T1000 (cell line): Measurements from ENCODE around the gene RNF138.
A peak's percentile ranks its signal among the peaks of the same experiment; 100 is the strongest.
"Not testable (repeated sequence)": the region's sequence is repeated elsewhere in the genome, so short reads cannot be mapped to it uniquely, and the experiment has no call there.

Experiments used
- DNase-seq: peaks from one replicate; lab custom pipeline; 2025; ENCODE audit warnings: mixed read lengths; lab: John Stamatoyannopoulos, UW

RNF138 gene

DNA sequence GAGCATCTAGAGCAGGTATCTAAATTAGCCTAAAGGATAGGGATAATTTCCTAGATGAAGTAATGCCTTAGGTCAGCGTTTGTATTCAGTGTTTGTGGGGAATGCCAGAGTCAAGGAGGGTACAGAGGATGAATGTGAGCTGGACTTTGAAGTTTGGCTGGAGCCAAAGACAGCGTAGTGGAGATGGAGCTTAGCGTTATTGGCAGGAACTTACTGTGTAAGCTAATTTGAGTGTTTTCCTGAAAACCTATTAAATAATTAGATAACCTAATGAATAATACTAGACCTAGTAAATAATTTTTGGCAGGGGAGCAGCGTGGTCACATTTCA is 4.2 kb downstream of the RNF138 start:
- DNase-seq: no peak

DNA sequence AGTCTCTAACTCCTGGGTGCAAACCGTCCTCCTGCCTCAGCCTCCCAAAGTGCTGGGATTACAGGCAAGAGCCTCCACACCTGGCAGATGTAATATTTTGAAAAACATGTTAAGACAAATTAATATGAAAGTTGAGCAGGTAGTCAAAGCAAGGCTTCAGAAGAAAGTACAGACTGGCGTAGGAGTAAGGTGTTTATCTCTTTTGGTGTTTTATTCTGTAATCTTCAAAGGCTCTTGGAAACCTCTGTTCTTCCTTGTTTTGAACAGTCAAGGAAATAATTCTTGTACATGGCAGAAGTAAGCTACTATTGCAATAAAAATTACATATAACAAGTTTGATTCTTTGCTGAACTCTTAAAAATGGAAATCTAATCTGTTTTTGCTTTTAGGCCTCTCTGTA is 5.3 kb downstream of the RNF138 start:
- no peak for DNase-seq

DNA sequence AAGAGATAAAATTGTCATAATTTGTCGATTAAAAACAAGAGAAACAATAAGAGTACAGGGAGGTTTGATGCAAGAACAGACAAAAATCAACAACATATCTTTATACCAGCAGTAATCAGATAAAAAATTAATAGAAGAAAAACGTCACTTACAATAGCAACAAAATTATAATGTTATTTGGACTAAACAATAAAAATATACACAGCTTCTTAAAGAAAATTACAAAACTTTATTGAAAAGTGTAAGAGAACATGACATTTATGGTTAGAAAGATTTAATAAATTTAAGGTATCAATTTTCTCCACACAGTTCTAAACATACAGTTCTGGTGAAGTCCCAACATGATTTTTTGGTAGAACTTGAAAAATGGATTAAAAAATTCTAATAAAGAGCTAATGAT is 12.8 kb downstream of the RNF138 start:
- no peak for DNase-seq

DNA sequence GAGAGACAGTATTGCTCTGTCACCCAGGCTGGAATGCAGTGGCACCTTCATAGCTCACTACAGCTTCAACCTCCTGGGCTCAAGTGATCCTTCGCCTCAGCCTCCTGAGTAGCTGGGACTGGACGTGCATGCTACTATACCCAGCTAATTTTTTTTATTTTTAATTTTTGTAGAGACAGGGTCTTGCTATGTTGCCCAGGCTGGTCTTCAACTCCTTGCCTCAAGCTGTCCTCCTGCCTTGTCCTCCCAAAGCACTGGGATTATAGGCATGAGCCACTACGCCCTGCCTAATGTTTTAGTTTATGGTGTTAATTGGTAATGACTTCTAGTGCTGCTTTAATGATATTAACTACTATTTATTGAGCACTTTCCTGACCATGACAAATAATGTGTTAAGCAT is 18.3 kb downstream of the RNF138 start:
- no peak for DNase-seq

DNA sequence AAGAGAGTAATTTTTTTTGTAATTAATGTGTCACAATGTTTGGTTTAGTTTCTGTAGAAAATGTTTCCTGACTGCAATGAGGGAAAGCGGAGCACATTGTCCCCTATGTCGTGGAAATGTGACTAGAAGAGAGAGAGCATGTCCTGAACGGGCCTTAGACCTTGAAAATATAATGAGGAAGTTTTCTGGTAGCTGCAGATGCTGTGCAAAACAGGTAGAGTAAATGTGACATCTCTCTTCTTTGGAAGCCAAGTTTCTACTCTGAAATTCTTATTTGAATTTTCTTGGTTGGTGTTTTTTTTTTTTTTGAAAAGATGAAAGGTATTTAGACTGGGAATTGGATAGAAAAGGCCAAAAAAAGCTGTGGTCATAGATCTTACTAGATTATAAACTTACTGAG is 20.0 kb downstream of the RNF138 start:
- DNase-seq: no peak

DNA sequence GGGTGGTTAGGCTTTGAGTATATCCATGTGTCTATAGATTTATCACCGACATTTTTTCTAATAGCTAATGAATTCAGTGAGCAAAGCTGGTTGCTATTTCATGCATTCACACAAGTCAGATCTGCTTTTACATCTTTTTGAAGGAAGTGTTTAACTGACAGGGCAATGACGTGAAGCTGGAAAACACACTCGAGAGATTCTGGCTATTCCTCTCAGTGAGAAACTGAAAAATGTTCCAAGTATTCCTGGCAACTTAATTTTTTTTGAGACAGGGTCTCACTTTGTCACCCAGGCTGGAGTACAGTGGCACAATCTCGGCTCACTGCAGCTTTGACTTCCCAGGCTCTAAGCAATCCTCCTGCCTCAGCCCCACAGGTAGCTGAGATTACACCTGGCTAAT is 21.2 kb downstream of the RNF138 start:
- DNase-seq: no peak

DNA sequence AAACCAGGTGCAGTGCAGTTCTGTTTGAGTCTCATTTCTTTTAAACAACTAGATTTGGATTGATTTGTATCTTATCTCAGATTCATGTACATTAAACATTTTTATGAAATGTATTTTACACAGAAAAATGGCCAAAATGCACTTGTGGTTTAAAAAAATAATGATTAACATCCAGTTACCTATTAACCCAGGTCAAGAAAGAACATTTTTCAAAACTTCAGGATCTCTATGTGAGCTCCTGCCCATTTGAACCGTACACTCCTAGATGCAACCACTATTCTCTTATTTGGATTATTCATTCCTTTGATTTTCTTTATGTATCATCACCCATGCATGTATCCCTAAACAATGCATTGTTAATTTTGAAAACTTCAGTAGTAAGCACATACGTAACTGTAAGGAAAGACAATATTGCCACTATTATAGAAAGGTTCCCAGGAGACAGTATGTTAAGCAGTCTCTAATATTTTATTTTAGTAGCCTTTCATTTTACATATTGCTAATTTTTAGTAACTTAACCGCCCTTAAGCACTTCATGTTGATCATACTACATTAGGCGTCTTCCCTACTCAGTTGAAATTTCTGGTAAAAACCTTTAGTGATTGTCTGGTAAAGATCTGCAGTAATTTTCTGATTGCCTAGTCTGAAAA is 22.7 kb downstream of the RNF138 start:
- no peak for DNase-seq

DNA sequence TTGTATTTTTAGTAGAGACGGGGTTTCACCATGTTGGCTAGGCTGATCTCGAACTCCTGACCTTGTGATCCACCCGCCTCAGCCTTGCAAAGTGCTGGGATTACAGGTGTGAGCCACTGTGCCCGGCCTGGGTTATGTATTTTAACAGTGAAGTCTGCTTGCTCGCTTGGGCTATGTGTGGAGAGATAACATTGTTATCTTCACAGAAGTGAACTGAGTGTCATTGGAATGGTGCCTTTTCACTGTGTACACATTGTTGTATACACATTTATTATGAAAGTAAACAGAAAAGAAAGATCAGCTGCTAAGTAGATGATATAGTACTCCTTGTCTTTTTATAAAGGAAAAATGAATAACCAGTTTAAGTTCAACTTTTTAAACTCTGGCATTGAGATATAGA is 30.4 kb downstream of the RNF138 start:
- DNase-seq: no peak

DNA sequence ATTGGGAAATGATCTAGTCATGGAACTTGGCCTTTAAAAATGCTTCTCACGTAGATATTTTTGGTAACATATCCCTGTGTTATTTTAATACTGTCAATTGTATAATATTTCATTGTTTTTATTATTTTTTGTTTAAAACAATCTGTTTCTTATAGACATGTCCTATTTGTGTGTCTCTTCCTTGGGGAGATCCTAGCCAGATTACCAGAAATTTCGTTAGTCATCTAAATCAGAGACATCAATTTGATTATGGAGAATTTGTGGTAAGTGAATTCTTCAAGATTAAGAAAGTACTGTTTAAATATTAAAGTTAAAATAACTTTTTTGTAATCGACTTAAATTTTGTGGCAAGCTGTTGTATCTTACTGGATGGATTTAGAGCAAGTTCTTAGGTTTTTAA is 34.9 kb downstream of the RNF138 start:
- no peak for DNase-seq

DNA sequence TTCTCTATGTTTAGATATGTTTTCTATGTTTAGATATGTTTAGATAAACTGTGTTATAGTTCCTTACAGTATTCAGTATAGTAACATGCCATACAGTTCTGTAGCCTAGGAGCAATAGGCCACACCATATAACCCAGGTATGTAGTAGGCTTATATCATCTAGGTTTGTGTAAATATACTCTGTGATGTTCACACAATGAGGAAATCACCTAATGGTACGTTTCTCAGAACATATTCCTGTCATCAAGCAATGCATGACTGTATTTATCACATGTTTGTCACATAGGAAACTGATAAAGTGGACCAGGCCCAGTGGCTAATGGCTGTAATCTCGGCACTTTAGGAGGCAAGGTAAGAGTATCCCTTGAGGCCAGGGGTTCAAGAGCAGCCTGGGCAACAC is 44.0 kb downstream of the RNF138 start:
- no peak for DNase-seq

DNA sequence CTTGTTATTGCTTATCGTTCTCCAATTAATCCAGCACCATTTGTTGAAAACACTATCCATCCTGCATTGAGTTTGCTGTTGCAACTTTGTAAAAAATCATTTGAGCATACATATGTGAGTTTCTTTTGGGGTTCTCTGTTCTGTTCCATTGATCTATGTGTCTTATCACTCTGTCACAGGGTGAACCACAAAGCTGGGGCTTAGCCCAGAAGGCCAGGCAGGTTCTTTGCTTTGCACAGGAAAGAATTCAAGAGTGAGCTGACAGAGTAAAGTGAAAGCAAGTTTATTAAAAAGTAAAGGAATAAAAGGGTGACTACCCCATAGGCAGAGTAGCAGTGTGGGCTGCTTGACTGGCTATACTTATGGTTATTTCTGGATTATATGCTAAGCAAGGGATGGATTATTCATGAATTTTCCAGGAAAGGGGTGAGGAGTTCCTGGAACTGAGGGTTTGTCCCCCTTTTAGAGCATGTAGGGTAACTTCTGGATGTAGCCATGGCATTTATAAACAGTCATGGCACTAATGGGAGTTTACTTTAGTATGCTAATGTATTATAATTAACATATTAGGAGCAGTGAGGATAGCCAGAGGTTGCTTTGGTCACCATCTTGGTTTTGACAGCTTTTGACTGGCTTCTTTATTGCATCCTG is 46.8 kb downstream of the RNF138 start:
- DNase-seq: no peak

DNA sequence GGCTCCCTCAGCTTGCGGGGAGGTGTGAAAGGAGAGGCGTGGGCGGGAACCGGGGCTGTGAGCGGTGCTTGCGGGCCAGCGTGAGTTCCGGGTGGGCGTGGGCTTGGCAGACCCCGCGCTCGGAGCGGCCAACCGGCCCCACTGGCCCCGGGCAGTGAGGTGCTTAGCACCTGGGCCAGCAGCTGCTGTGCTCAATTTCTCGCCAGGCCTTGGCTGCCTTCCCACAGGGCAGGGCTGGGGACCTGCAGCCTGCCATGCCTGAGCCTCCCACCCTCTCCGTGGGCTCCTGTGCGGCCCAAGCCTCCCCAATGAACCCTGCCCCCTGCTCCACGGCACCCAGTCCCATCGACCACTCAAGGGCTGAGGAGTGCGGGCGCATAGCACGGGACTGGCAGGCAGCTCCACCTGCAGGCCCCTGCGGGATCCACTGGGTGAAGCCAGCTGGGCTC is 48.2 kb downstream of the RNF138 start:
- no peak for DNase-seq

DNA sequence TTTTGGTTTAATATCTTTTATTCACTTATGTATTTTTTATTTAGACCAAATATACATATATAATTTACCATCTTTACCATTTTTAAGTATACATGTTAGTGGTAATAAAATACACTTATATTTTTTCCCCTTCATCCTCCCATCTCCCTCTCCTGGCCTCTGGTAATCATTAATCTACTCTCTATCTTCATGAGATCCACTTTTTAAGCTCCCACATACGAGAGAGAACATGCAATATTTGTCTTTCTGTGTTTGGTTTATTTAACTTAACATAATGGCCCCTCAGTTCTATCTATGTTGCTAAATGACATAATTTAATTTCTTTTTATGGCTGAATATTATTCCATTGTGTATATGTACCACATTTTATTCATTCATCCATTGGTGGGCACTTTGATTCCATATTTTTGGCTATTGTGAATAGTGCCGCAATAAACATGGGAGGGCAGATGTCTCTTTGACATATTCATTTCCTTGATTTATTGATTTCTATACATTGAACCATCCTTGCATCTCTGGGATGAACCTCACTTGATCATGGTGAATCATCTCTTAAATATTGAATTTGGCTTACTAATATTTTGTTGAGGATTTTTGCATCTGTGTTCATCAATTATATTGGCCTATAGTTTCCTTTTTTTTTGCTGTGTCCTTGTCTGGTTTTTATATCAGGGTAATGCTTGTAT is 56.7 kb downstream of the RNF138 start:
- no peak for DNase-seq

DNA sequence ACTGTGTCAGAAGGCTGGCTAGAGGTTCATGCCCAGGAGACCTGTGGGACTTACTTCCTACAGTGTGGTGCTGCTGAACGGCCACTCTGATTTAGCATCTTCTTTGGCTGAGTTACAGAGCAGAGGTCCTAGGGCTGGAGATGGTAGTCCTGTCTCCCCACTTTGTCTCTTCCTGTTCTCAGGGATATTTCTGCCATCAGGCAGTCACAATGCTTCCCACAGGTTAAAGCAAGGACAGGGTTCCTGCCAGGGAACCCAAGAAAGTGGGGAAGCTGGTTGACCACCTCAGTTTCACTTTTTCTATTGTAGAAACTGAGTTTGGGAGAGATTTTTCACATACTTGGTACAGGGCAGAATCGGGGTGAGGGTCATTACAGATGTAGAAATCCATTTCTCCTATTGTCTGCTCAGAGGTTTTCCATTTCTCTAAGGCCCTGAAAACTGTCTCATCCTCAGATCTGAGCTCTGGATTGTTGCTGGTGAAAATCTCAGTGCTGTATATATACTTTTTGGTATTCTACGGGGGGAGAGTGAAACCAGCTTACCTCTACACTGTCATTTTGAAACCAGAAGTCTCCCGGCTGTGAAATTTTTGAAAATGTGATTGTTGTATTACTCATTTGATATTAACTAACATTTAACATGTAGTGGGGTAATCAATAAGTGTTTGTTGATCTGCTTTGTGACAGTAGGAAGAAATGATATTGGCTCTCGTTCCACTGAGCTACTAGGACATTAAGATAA is 61.2 kb downstream of the RNF138 start:
- no peak for DNase-seq

DNA sequence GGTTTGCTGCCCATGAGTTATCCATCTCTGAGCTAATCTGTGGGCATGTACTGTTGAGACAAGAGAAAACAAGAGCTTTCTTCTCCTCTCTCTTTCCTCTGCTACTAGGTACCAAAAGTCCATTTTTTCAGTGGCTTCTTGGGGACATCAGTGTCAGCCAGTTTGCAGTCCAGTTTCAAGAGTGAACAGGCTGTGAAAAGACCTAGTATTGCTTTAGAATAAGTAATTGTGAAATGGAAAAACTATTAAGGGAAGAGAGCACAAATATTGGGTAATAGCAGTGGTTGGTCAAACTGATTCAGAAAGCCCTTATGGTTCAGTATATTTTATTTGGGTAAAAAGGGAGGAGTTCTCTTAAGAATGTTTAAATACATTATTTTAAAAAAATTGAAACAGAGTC is 65.2 kb downstream of the RNF138 start:
- no peak for DNase-seq

DNA sequence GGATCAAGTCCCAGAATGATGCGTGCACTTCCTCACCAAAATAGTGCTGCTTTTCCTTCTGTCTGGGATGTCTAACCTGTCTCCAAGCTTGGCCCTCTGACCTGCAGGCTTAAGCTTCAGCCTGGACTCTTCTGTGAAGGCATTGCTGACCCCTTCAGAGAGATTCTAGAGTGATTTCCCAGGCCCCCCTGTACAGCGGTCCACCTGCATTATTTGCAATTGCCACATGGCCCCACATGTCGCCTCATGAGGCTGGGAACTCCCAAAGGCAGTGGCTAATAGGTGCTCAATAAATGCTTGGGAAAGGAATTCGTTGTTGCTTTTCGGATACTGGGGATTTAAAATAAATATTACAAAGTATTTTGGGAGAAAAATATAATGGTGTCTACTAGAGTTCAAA is 65.9 kb downstream of the RNF138 start:
- no peak for DNase-seq

DNA sequence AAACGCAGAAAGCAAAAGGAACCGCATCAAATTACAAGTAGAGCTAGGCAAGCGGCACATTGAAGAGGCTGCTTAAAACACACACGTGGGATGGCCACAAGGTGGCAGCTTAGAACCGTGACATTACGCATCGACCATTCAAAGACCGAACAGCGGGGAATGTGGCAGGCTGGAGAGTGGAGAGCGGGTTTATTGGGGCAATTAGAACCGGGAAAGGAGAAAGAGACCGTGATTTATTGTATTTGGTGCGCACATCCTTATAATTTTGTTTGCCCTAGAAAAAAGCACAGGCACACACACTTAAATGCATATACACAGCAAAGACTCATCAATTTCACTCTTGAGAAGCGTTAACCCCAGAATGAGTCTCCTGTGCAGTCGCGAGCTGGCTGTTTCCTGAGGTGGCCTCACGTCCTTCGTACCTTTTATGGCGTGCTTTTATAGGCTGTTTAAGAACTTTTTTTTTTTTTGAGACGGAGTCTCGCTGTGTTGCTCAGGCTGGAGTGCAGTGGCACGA is 66.5 kb downstream of the RNF138 start:
- peak; percentile 12 for DNase-seq

DNA sequence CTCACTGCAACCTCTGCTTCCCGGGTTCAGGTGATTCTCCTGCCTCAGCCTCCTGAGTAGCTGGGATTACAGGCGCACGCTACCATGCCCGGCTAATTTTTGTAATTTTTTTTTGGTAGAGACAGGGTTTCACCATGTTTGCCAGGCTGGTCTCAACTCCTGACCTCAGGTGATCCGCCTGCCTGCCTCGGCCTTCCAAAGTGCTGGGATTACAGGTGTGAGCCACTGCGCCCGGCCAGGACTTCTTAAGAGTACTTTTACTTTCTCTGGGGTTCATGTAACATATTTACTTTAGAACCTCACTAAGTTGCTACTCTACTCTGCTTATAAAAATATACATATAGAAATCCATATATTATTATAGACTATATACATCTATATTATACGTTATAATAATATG is 67.0 kb downstream of the RNF138 start:
- DNase-seq: not testable (repeated sequence)

DNA sequence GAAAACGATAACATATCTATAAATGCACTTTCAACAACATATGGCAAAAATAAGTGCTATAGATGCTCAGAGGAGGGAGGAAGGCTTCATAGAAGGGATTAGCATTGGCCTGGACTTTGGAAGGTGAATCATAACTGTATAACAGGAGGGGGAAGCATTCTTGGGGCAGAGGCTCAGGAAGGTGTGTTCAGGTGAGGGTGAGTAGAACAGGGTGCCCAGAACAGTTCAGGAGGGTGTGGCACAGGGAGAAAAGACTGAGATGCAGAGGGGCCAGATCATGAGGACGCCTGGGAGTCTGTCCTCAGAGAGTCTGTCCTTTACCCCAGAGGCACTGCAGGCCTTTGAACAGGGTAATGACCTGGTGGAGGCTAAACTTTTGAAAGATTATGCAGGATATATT is 68.9 kb downstream of the RNF138 start:
- no peak for DNase-seq

DNA sequence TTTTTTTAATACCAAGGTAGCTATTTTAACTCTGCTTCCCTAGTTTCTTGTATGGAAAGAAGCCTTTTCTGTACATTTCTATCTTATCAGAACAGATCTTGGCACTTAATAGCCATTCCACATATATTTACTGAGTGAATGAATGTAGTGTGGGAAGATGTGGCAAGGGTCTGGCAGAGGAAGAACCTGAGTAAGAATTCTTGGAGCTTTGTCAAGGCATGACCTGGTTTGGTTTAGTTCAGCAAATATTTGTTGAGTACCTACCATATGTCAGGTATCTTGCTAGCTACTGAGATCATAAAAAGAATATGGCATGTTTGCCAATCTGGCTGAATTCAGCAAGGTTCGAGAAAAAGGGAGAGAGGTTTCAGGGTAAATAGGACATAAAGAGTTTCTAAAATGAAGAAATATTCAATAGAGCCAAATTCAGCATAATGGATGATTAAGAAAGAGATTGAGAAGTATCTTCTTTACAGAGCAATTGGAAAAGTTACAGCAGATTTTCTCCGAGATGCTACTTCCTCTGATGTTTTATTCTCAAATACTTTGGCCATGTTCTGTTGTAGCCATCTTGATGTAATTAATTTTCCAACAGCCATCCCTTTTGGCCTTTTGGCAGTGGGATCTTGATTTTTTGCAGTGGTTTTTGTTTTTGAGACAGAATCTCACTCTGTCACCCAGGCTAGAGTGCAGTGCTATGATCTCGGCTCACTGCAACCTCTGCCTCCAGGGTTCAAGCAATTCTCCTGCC is 76.5 kb downstream of the RNF138 start:
- DNase-seq: no peak

DNA sequence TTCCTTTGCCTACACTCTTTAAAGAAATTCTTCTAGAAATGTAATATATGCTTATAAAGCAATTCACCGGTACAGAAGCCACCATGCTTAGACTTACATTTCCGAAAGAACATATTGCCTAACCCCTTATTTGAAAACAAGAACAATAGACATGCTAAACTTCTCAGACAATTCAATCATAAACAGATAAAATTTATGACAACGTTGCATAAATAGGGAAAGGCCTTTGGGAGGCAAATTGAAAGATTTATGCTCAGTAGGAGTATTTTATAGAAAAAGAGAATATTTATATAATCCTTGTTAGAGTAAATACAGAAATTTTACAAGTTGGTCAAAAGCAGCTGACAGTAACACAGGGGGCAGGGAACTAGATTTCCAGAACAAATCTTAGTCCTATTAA is 82.0 kb downstream of the RNF138 start:
- DNase-seq: no peak

DNA sequence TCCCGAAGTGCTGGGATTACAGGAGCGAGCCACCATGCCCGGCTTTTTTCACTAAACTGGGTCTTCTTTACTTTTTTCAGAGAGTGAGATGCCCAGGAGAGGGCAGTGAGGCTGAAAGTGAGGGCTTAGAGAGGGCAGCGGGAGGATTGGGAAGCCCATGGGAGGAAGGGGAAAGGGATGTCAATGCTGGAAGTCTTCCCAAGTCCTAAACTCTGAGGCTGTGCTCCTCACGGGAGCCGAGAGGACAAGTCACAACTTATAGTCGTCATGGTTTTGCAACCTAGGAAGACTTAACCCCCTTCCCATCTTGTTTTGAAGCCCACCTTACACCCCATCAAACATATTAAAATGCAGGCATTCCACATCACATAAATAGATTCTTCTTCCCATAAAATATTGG is 83.0 kb downstream of the RNF138 start:
- no peak for DNase-seq
